Neural cell (in vitro differentiated cells): Measurements from ENCODE around the gene COL4A1.

Experiments
- EP300 ChIP-seq: fragments of 450-650 bp; conservative IDR thresholded peaks from 2 replicates; pipeline ENCODE4 v1.6.1; 2014; ENCODE audit warnings: antibody characterized with exemption, mild to moderate bottlenecking, moderate library complexity; ENCODE audit not compliant: poor library complexity, severe bottlenecking
- EZH2 ChIP-seq: fragments of 200-600, 300-800 bp; shearing (Covaris generic), sonication (generic); IDR thresholded peaks from 2 replicates; pipeline ENCODE4 v1.6.1; 2014; ENCODE audit warnings: antibody characterized with exemption, low read length, borderline replicate concordance, mild to moderate bottlenecking; ENCODE audit not compliant: insufficient read depth, poor library complexity, severe bottlenecking
- MXI1 ChIP-seq: fragments of 450-650 bp; conservative IDR thresholded peaks from 2 replicates; pipeline ENCODE4 v1.6.1; 2014; ENCODE audit warnings: antibody characterized with exemption, mild to moderate bottlenecking; ENCODE audit not compliant: poor library complexity, severe bottlenecking
- POLR2AphosphoS5 ChIP-seq: IDR thresholded peaks from 2 replicates; pipeline ENCODE4 v1.6.1; 2012
- RAD21 ChIP-seq: fragments of 450-650 bp; conservative IDR thresholded peaks from 2 replicates; pipeline ENCODE4 v1.6.1; 2014; ENCODE audit warnings: antibody characterized with exemption, mild to moderate bottlenecking, moderate library complexity
- SMC3 ChIP-seq: fragments of 450-650 bp; conservative IDR thresholded peaks from 2 replicates; pipeline ENCODE4 v1.6.1; 2014; ENCODE audit warnings: antibody characterized with exemption, mild to moderate bottlenecking, moderate library complexity; ENCODE audit not compliant: poor library complexity
- TAF1 ChIP-seq: IDR thresholded peaks from 2 replicates; pipeline ENCODE4 v1.6.1; 2012; ENCODE audit warnings: low read depth
- TF ChIP-seq, protein P1 (sequence below): IDR thresholded peaks from 2 replicates; pipeline ENCODE4 v1.6.1; 2012; ENCODE audit warnings: borderline replicate concordance
- TF ChIP-seq, protein P2 (sequence below): fragments of 450-650 bp; IDR thresholded peaks from 2 replicates; pipeline ENCODE4 v1.5.1; 2014; ENCODE audit warnings: antibody characterized with exemption, mild to moderate bottlenecking, moderate library complexity; ENCODE audit not compliant: poor library complexity, severe bottlenecking

DNA sequence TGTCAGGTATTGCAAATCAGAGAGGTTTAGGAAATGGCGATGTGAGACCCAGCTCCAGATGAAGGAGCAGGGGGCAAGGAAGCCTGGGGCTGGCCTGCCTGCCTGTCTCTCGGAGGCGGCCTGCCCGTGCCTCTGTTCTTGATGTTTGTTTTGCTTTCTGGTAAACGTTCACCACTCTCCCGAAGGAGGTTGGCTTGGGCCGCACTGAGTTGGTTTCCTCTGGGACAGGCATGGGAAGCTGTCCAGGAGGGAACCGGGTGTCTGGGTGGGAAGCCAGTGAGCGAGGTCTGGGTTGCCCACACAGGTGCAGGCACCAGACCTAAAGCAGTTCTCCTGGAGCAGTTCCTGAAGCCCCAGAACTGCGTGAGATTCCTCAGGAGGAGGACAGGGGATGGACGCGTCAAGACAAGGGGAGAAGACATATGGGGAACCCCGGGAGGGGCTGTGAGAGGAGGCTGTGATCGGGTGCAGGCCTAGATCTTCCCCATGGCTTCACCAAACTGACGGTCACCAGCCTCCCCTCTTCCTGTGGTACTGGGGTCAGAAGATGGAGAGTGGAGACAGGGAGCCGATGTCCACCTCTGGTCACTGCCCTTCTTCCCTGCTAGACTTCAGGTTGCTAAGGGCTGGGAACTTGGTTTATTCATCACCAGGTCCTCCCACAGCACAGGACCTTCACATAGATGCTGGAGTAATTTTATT, 15.3 kb upstream of the COL4A1 start:
- no peak for TF ChIP-seq TAF1
- no peak for TF ChIP-seq EP300
- TF ChIP-seq, protein P1, sequence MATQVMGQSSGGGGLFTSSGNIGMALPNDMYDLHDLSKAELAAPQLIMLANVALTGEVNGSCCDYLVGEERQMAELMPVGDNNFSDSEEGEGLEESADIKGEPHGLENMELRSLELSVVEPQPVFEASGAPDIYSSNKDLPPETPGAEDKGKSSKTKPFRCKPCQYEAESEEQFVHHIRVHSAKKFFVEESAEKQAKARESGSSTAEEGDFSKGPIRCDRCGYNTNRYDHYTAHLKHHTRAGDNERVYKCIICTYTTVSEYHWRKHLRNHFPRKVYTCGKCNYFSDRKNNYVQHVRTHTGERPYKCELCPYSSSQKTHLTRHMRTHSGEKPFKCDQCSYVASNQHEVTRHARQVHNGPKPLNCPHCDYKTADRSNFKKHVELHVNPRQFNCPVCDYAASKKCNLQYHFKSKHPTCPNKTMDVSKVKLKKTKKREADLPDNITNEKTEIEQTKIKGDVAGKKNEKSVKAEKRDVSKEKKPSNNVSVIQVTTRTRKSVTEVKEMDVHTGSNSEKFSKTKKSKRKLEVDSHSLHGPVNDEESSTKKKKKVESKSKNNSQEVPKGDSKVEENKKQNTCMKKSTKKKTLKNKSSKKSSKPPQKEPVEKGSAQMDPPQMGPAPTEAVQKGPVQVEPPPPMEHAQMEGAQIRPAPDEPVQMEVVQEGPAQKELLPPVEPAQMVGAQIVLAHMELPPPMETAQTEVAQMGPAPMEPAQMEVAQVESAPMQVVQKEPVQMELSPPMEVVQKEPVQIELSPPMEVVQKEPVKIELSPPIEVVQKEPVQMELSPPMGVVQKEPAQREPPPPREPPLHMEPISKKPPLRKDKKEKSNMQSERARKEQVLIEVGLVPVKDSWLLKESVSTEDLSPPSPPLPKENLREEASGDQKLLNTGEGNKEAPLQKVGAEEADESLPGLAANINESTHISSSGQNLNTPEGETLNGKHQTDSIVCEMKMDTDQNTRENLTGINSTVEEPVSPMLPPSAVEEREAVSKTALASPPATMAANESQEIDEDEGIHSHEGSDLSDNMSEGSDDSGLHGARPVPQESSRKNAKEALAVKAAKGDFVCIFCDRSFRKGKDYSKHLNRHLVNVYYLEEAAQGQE = no peak
- TF ChIP-seq, protein P2, sequence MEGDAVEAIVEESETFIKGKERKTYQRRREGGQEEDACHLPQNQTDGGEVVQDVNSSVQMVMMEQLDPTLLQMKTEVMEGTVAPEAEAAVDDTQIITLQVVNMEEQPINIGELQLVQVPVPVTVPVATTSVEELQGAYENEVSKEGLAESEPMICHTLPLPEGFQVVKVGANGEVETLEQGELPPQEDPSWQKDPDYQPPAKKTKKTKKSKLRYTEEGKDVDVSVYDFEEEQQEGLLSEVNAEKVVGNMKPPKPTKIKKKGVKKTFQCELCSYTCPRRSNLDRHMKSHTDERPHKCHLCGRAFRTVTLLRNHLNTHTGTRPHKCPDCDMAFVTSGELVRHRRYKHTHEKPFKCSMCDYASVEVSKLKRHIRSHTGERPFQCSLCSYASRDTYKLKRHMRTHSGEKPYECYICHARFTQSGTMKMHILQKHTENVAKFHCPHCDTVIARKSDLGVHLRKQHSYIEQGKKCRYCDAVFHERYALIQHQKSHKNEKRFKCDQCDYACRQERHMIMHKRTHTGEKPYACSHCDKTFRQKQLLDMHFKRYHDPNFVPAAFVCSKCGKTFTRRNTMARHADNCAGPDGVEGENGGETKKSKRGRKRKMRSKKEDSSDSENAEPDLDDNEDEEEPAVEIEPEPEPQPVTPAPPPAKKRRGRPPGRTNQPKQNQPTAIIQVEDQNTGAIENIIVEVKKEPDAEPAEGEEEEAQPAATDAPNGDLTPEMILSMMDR = no peak
- TF ChIP-seq EZH2 = no peak
- no peak for TF ChIP-seq RAD21
- no peak for TF ChIP-seq SMC3
- TF ChIP-seq POLR2AphosphoS5 = no peak
- no peak for TF ChIP-seq MXI1
